HL-60/S4 treated with phorbol 12-myristate 13-acetate at 8.2 ng/mL for 4 days and 3 days (cell line): Measurements from ENCODE around the gene PGD.
"Not testable (repeated sequence)": the region's sequence is repeated elsewhere in the genome, so short reads cannot be mapped to it uniquely, and the experiment has no call there.

Experiments
- in situ Hi-C: fragments of 300-500 bp; cut with MboI; formaldehyde crosslinking; loops from 2 replicates; pipeline ENCODE4 v1.15.0; 2022; ENCODE audit warnings: low sequenced_read_pairs

Gene PGD

DNA sequence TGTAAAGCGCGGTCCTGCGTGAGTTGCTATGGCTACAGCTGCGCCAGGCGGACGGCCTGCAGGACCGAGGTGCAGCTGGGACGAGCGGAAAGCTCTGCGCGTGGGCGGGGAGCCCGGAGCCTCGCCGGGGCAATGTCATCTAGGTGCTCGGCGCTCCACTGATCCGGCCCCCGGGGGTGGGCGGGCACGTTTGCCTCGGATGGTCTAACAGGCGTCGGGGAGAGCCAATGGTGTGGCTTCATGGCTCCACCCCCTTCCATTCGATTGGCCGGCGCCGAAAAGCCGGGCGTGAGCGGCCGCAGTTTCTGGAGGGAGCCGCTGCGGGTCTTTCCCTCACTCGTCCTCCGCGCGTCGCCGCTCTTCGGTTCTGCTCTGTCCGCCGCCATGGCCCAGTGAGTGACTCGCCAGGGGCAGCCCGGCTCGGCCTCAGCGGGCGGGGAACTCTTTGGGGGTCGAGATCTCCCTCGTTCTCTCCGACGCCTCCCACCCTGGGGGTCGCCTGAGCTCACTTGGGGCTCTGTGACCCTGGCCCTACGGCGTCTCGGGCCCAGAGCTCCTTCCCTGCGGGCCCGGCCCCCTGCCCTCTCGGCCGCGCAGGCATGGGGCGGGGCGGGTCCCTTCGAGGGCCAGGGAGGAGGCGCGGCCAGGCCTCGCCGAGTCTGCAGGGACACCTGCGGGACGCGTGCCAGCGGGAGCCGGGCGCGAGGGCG lies at the start of gene PGD:
Gene PGD, plus strand, starts transcription at position 331 of the 710 bp plus-strand sequence. Its CDS starts 54 bp downstream, at position 385.
- in situ Hi-C loops, result no loop called here

DNA sequence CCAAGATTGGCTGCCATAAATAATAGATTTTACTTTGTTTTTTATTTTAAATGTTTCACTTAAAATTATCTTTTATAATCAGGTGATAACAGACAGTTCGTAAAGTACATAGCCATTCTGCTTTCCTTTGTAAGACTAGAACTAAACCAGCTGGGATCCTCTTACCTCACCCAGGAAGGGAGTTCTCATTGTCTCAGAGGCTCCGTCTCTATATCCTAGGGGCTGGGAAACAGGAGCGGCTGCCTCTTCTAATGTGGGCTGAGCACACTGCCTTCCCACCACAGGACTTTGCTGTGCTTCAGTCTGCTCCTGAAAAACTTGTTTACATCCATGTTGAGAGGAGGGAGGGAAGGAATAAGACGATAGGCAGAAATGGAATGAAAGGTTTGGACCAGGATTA lies 45.6 kb upstream of the PGD start:
- in situ Hi-C loops, result no loop called here

DNA sequence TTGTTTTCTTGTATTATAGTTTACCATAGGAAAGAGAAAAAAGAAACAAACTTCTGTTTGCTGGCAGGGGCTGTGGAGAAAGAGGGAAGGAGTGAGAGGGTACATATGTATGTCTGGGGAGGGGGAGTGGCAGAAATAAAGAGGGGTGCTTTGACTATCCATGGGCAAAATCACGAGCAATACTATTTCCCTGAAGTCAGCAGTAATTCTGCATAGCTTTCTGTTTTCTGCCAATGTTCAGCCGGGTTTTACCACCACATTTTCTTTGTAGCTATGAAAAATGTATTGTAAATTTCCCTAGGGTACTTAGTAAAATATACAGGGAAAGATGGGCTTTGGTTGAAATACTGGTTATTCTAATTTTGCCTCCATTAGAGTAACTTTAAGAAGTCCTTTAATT lies 45.2 kb upstream of the PGD start:
- in situ Hi-C loops, result no loop called here

DNA sequence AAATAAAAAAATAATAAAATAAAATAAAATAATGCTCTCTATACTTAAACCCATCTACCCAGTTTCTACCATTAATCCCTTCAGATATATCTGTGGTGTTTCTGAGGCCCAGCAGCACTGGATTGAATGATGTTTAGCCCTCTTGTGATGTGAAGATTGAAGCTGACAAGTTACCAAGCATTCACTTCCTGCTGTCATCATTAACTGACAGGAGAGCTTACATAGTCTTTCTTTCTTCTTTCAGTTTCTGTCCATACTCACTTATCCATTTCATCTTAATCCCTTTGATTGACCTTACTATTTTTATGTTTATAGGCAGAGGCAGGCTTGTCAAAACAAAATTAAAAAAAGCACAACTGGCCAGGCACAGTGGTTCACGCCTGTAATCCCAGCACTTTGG lies 38.8 kb upstream of the PGD start:
- in situ Hi-C loops, result no loop called here

DNA sequence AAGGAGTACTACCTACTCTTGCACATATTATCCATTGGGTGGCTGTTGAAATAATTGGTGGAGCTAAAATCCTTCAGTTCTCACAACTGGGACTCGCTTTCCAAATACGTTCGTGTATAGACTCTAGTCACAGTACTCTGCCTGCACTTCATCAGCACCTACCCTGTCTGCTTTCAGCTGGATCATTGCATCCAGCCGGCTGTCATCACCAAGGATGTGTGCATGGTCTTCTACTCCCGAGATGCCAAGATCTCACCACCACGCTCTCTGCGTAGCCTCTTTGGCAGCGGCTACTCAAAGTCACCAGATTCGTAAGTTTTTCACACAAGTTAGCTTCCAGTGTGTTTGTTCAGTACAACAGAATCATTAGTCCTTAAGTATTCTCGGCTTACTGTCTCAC lies 37.3 kb upstream of the PGD start:
- in situ Hi-C loops, result no loop called here

DNA sequence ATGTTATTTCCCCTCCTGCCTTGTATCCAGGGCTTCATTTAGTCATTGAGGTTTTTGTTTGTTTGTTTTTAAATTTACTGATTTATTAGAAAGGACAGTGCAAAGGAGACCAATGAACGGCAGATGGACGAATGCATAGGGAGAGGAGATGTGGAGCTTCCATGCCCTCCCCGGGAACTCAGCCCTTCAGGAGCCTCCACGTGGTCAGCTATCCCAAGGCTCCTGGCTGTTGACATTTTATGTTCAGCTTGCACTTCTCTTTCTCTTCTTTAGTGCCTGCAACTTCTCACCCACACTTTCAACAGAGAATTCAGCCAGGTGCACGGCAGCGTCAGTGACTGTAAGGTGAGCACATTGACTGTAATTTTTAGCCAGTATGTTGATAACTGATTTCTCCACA lies 30.7 kb upstream of the PGD start:
- in situ Hi-C loops, result no loop called here

DNA sequence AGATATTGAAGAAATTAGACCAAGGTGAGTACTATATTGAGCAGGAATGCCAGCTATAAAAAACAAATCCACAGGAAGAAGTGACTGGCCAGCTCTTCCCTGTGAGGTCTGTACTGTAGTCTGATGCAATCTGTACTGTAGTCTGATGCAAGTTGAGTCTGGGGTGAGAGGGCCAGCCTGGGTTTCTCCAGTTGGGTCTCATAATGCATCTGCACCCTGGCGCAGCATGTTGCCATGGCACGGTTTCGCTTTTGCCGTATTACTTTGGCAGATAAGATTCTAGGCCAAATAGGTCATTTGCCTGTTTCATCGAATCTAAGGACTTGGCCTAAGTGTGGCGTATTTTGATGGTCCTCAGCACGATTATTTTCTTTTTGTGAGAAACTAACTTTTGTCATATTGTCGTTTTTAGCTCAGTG lies 24.4 kb upstream of the PGD start:
- in situ Hi-C loops, result no loop called here

DNA sequence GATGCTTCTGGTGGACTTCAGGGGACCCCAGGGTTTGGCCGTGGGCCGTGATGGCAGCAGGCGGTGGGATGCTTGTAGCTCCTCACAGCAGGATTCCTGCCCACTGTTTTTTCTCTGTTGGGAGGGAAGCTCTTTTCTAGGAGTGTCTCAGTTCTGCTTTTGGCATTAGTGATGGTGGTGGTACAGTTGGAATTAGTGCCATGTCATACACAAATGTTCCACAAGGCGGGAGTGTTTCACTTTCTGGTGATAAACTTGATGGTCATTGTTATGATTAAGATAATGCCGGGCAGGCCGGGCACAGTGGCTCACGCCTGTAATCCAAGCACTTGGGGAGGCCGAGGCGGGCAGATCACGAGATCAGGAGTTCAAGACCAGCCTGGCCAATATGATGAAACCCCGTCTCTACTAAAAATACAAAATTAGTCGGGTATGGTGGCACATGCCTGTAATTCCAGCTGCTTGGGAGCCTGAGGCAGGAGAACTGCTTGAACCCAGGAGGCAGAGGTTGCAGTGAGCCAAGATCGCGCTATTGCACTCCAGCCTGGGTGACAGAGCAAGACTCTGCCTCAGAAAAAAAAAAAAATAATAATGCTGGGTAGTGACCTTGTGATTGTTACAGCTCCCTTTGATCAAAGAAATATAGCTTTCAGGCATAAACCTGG lies 21.4 kb upstream of the PGD start:
- in situ Hi-C loops, result not testable (repeated sequence)

DNA sequence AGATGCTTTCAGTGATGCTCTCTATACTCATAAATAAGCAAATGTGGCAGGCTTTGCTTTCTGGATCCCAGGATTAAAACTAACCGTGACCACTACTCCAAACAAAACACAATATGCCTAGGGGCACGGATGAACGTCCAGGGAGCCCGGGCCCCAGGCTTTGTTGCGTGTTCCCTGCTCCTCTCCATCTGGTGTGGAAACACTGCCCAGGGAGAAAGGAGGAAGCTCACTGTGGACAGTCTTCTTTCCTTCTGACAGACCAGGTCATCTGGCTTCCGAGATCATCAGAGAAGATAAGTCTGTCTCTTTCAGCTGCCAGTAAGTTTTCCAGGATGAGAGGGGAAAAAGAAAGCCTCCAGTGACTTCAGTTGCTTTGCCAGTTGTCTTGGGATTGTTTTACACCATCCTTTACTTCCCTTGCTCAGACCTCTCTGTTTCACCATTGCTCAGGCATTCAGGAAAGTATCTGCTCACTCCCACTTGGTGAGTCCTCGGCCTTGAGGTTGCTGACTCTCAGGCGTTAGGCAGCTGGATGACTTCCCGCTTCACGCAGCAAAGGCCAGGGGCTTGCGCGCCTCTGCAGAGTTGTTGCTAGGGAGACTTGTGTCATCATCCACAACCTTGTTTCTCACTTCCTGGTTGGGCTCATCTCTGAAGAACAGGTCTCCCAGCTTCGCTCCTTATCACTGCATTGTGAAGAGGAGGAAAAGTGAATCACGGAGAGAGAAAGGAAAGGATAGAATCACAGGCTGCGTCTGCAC lies 20.6 kb upstream of the PGD start:
- in situ Hi-C loops, result no loop called here

DNA sequence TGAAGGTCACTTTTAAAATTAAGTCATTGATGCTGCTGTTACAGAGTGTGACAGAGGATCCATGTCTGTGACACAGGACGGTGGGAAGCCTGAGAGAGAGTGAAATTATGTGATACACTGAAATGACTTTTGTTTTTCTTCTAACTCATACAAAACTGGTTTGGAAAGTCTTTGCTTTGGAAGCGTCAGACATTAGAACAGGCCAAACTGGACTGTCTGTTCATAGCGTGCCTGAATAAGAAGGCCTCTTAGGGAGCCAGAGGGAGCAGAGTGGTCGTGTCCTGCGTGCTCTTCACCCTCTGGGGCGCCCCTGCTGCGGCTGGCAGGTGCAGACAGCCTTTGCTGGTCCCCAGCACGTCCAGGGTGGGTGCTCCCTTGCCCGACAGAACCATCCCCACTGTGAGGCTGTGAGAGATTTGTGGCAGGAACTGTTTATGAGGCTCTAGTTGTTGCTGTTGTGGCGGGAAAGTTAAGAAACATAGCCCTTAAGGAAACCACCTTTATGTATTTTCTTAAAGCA lies 19.7 kb upstream of the PGD start:
- in situ Hi-C loops, result no loop called here

DNA sequence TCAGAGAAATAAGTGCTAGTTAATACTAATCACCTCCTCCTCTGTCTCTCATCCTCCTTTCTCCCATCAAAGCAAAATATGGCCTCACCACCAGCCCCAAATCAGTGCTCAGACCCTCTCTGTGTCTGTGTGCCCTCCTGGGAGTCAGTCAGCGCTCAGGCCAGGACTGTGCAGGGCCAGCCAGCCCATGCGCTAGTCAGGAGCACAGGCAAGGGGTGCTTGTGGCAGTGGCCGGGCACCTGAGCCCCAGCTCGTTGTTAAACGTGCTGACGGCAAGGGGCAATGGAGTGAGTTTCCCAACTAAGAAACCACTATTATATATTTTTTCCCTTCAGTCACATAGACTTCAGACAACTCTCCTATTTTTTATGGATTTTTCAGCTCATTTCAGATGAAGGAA lies 19.2 kb upstream of the PGD start:
- in situ Hi-C loops, result no loop called here

DNA sequence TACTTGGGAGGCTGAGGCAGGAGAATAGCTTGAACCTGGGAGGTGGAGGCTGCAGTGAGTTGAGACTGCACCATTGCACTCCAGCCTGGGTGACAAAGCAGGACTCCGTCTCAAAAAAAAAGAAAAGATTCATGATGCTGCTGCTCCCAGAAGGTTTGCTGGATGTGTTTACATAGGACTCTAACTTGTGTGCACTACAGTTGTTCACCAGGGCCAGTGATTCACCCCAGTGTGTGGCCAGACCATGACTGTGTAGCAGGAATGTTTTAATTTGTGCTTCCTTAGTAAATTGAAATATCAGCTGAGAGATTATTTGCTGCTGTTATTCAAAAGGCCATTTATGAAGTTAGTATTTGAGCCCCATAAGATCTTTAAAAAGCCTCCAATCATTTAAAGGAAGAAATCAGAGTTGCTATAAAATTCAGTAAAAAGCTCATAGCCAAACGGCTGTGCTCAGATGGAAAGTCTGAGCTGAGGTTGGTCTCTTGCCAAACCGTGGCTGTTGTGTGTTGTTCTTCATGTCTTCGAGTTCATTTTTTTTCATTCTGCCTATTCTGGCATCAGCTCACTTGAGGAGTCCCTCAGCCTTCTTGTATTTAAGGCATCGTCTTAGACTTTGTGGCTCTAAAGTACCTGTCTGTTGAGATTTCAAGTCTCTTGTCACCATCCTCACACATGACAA lies 18.1 kb upstream of the PGD start:
- in situ Hi-C loops, result no loop called here

DNA sequence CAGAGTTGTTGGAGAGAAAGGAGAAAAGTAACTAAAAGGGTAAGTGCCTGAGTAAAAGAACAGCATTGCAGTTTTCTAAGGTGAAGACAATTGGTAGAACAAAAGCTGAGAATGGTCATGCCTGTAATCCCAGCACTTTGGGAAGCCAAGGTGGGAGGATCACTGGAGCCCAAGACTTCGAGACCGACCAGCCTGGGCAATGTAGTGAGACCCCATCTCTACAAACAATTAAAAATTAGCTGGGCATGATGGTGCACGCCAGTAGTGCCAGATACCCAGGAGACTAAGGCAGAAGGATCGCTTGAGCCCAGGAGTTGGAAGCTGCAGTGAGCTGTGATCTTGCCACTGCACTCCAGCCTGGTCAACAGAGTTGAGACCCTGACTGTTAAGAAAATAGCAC lies 15.2 kb upstream of the PGD start:
- in situ Hi-C loops, result no loop called here

DNA sequence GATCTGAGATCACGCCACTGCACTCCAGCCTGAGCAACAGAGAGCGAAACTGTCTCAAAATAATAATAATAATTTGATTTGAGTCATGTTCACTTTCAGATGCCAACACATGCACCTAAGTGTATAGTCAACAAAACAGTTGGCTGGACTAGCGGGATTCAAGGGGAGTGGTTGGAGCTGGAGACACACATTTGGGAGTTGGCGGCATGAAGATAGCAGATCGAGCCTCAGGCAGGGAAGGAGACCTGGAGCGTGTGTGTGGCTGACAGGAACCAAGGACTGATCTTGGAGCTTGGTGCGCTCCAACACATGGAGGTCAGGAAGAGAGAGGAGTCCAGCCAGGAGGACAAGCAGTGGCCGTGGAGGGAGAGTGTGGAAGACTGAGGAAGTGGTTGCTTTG lies 14.6 kb upstream of the PGD start:
- in situ Hi-C loops, result no loop called here

DNA sequence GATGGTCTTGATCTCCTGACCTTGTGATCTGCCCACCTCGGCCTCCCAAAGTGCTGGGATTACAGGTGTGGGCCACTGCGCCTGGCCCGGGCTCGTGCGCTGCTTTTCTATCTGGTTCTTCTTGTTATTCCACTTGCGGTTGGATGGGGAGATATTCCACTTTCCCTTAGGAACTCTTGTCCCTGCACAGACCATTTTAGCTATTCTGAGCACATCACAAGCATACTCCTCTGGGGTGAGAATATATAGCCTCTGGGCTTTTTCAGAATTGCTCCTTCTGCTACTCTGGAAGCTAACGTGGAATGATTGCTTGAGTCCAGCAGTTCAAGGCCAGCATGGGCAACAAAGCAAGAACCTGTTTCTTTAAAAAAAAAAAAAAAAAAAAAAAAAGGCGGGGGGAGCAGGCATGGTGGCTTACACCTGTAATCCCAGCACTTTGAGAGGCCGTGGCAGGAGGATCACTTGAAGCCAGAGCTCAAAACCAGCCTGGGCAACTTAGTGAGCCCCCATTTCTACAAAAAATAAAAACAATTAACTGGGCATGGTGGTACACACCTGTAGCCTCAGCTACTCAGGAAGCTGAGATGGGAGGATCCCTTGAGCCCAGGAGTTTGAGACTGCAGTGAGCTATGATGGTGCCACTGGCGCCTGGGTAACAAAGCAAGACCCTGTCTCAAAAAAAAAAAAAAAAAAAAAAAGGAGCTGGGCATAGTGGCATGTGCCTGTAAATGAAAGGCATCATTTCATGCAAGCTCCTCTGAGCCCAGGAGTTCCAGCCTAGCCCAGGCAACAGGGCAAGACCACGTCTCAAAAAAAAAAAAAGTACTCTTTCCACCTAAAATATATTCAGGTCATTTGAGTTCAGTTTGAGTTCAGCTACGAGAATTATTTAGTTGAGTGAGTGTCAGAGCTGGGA lies 11.8 kb upstream of the PGD start:
- in situ Hi-C loops, result no loop called here

DNA sequence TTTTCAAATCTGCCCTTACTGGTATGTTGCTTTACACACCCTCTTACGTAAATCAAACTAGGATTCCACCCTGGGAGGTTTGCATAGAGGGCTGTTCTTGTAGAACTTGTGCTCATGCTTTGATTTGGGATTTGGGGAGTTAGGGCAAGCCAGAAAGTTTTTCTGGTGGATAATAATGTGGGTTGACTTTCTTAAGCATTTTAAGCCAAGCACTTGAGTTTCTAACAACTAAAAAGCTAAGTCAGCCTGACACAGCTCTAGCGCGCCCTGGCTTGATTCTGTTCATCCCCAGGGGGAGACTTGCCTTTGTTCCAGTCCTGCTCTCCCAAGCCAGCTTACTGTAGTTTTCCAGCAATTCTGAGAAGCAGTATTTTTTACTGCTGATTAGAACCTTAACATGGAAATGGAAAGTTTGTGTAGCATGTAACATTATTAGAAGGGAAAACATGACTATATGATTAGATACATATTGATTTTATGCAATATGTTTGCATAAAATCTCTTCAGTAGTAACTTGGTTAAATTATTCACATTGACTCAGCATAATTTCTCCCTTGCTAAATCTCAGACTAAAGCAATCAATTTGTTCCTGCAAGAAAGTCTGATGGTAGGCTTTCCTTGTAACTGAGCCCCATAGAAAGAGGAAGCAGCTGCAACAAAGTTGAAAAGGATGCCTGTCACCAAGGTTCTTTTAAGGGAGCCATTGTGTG lies 11.0 kb upstream of the PGD start:
- in situ Hi-C loops, result no loop called here

DNA sequence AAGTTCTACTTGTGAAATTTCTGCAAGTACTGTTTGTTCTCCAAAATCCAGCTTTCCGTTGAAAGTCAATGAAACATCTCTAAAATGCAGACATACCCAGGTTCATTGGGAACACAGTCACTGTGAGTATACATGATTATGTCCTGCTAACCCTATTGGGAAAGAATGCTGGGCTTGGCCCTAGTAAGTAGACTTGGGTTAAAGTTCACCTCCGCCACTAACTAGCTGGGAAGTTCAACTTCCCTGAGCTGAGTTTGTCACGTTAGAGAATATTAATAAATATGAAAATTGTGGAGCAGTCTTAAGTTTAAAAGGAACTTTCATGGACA lies 10.5 kb upstream of the PGD start:
- in situ Hi-C loops, result no loop called here

DNA sequence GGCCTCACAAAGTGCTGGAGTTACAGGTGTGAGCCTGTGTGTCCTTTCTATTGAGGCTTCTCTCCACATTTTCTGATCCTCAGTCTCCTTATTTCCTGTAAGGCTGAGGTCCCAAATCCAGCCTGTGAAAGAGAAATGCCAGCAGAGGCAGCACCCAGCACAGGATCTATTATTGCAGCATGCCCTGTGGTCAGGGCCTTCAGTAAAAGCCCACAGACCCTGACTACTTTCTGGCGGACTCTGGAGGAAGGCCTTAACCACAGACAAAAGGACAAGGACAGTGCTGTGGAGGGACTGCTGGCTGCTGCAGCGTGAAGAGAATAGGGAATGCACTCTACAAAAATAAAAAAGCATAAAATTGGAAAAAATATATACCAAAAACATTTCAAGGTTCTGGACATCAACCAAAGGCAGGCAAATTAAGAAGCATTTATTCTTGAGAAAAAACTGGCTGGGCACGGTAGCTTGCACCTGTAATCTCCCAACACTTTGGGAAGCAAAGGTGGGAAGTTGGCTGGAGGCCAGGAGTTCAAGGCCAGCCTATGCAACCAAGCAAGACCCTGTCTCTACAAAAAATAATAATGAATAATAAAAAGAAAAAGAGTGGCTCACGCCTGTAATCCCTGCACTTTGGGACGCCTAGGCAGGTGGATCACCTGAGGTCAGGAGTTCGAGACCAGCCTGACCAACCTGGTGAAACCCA lies 9.4 kb upstream of the PGD start:
- in situ Hi-C loops, result no loop called here

DNA sequence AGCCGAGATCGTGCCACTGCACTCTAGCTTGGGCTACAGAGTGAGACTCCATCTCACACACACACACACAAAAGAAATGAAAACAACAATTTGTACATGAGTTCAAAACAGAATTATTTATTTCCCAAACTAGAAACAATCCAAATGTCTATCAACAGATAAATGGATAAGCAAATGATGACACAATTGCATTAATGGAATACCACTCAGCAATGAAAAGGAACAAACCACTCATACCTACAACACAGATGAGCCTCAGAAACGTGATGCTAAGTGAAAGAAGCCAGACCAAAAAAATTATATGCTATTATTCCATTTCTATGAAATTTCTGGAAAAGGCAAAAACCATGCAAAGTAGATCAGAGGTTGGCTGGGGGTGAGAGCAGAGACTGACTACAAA lies 2.0 kb upstream of the PGD start:
- in situ Hi-C loops, result no loop called here
